ENCODE measurements around the gene ZNF574. TPM values are rescaled to one million over a fixed set of nuclear protein-coding genes. Genes with fewer than 3 reads are reported as not detected.

Gene ZNF574
- total RNA-seq, 4 donors from 2014 or later: 31.1 to 42.9 (median 33.5) TPM

GRCh38 chr19:42052241-42052863 lies 23.6 kb upstream of the ZNF574 start:
- Histone ChIP-seq H3K9me3 (no peaks in the 10 kb centered on the region), H3K27me3 (peaks cover 4% of the 10 kb centered on the region), H3K4me3 (no peak overlapping the region), H3K27ac (peak overlapping the region; percentile 71), H3K4me1 (peaks cover 29% of the 10 kb centered on the region), H3K36me3 (no peaks in the 10 kb centered on the region)
- WGBS: 74% methylated on average over 5 of the region's 10 CpGs
- TF ChIP-seq POLR2AphosphoS5 (IDR thresholded peaks at IDR 0.05) (no peak), EP300 (IDR thresholded peaks at IDR 0.05) (no peak), POLR2A (IDR thresholded peaks at IDR 0.05) (no peak), CTCF (IDR thresholded peaks at IDR 0.05) (no peak)
- no peak for DNase-seq (ENCODE audit: low spot score in 2 of 2)

- Histone ChIP-seq H3K4me1 (peaks cover 34% of the 10 kb centered on the region), H3K9me3 (no peaks in the 10 kb centered on the region), H3K27ac (no peak overlapping the region), H3K4me3 (no peak overlapping the region), H3K27me3 (peaks cover 4% of the 10 kb centered on the region), H3K36me3 (no peaks in the 10 kb centered on the region)
- DNase-seq (ENCODE audit: low spot score in 2 of 2): no peak
- WGBS: 88% methylated on average over 7 of the region's 17 CpGs
- TF ChIP-seq POLR2A (IDR thresholded peaks at IDR 0.05) (no peak), POLR2AphosphoS5 (IDR thresholded peaks at IDR 0.05) (no peak), EP300 (IDR thresholded peaks at IDR 0.05) (no peak), CTCF (IDR thresholded peaks at IDR 0.05) (no peak)
These were observed 22.7 kb upstream of the ZNF574 start for GRCh38 chr19:42053037-42053935.

GRCh38 chr19:42054205-42054604 lies 21.8 kb upstream of the ZNF574 start:
- Histone ChIP-seq H3K27ac (no peak overlapping the region), H3K36me3 (no peaks in the 10 kb centered on the region), H3K4me1 (peaks cover 30% of the 10 kb centered on the region), H3K4me3 (no peak overlapping the region), H3K9me3 (no peaks in the 10 kb centered on the region), H3K27me3 (peaks cover 4% of the 10 kb centered on the region)
- WGBS: 86% methylated on average over 18 of the region's 18 CpGs
- no peak for TF ChIP-seq POLR2AphosphoS5 (IDR thresholded peaks at IDR 0.05)
- TF ChIP-seq EP300 (IDR thresholded peaks at IDR 0.05): no peak
- TF ChIP-seq CTCF (IDR thresholded peaks at IDR 0.05): no peak
- TF ChIP-seq POLR2A (IDR thresholded peaks at IDR 0.05): no peak
- no peak for DNase-seq (ENCODE audit: low spot score in 2 of 2)

- TF ChIP-seq CTCF (IDR thresholded peaks at IDR 0.05): no peak
- no peak for TF ChIP-seq POLR2A (IDR thresholded peaks at IDR 0.05)
- no peak for TF ChIP-seq EP300 (IDR thresholded peaks at IDR 0.05)
- no peak for TF ChIP-seq POLR2AphosphoS5 (IDR thresholded peaks at IDR 0.05)
- H3K27ac ChIP-seq: no peak overlapping the region
- H3K4me1 ChIP-seq: peaks cover 12% of the 10 kb centered on the region
- H3K36me3 ChIP-seq: no peaks in the 10 kb centered on the region
- H3K27me3 ChIP-seq: peaks cover 4% of the 10 kb centered on the region
- no peaks in the 10 kb centered on the region for H3K9me3 ChIP-seq
- H3K4me3 ChIP-seq: no peak overlapping the region
- 28% methylated on average over 7 of the region's 7 CpGs for WGBS
- no peak for DNase-seq (ENCODE audit: low spot score in 2 of 2)
These were observed 18.1 kb upstream of the ZNF574 start for GRCh38 chr19:42057846-42058245.

- H3K27ac ChIP-seq: no peak overlapping the region
- no peaks in the 10 kb centered on the region for H3K9me3 ChIP-seq
- H3K27me3 ChIP-seq: peaks cover 1% of the 10 kb centered on the region
- no peak for DNase-seq (ENCODE audit: low spot score in 2 of 2)
- no peaks in the 10 kb centered on the region for H3K36me3 ChIP-seq
- no peak overlapping the region for H3K4me3 ChIP-seq
- TF ChIP-seq POLR2A (IDR thresholded peaks at IDR 0.05) (no peak), POLR2AphosphoS5 (IDR thresholded peaks at IDR 0.05) (no peak), CTCF (IDR thresholded peaks at IDR 0.05) (no peak), EP300 (IDR thresholded peaks at IDR 0.05) (no peak)
- WGBS: 93% methylated on average over 11 of the region's 13 CpGs
- peaks cover 5% of the 10 kb centered on the region for H3K4me1 ChIP-seq
These were observed 16.8 kb upstream of the ZNF574 start for GRCh38 chr19:42059196-42059595.
